HG03103 (cell line): Measurements from ENCODE around the gene GP5.

Experiments used
- ATAC-seq: cut with Tn5 transposase; IDR thresholded peaks from one replicate; pipeline ENCODE4 v1.9.1; 2021; ENCODE audit warnings: low read depth; ENCODE audit not compliant: unreplicated experiment

The GP5 gene, protein sequence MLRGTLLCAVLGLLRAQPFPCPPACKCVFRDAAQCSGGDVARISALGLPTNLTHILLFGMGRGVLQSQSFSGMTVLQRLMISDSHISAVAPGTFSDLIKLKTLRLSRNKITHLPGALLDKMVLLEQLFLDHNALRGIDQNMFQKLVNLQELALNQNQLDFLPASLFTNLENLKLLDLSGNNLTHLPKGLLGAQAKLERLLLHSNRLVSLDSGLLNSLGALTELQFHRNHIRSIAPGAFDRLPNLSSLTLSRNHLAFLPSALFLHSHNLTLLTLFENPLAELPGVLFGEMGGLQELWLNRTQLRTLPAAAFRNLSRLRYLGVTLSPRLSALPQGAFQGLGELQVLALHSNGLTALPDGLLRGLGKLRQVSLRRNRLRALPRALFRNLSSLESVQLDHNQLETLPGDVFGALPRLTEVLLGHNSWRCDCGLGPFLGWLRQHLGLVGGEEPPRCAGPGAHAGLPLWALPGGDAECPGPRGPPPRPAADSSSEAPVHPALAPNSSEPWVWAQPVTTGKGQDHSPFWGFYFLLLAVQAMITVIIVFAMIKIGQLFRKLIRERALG

DNA sequence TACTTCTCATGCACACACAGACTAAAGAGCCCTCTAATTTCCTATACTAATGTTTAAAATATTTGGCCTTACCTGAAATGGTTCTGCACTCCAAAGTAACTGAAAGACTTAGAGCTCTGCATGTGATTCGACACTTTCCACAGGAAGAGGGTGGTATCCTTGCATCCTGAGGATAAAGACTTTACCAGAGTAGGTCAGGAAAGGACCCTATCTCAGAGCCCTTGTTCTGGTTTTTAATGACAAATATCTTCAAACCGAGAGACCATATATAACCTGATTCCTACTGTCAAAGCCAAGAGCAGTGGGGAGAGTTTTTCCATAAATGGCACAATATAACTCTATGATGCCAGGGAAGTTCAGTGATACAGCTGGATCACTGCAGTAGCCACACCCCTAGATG, at the start of gene GP5:
Gene GP5 (minus strand): TSS at position 101 of the 400 bp plus-strand sequence. CDS start 984 bp downstream, outside the sequence.
- ATAC-seq, result no peak

- ATAC-seq, result no peak
These were observed 48.6 kb upstream of the GP5 start for GRCh38 chr3:194447657-194448056.

DNA sequence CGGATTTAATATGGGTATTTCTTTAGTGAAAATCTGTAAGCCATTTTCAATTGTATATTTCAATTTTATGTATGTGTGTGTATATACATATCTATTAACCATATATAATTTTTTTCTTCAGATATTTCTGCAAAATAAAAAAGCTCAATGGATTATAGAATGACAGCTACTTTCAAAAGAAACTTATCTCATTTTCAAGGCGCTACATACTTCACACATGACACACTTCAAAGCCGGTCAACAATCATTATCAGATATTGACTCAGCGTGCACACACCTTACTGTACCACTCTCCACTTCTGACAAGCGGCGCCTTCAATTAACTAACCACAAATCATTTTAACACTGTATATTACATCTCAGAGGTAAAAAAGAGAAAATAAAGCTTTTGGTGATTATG, 48.1 kb upstream of the GP5 start:
- no peak for ATAC-seq

- no peak for ATAC-seq
These were observed 47.7 kb upstream of the GP5 start for GRCh38 chr3:194446754-194447153.

- no peak for ATAC-seq
These were observed 47.1 kb upstream of the GP5 start for GRCh38 chr3:194446172-194446571.

- no peak for ATAC-seq
These were observed 44.8 kb upstream of the GP5 start for GRCh38 chr3:194443901-194444300.

DNA sequence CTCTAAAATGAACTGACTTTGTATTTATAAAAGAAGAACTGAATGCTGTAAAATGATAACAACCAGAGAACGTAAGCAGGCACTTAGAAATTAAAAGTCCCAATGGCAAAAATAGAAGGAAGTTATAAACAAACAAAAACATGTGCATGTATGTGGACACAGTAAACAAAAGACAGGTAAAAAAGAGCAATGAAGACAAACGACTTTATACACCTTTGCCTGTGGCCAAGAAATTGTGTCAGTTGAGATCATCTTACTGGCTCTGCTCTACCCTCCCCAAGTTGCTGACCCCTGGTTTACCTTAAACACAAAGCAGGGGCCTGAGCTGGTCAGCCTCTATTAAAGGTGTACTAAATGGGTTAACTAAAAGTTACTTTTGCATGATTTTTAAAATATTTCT, 41.7 kb upstream of the GP5 start:
- ATAC-seq, result no peak

GRCh38 chr3:194439881-194440550, 41.0 kb upstream of the GP5 start:
- no peak for ATAC-seq

DNA sequence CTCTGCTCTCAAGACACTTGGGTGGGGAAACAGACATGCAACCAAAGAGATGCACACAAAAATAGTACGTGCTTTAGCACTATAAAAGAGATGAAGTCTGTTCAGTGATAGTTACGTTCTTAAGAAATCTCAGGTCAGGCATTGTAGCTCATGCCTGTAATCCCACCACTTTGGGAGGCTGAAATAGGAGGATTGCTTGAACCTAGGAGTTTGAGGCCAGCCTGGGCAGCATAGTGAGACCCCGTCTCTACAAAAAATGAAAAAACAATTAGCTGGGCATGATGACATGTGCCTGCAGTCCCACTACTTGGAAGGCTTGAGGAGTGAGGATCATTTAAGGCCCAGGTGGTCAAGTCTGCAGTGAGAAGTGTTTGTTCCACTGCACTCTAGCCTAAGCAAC, 35.4 kb upstream of the GP5 start:
- ATAC-seq, result no peak

DNA sequence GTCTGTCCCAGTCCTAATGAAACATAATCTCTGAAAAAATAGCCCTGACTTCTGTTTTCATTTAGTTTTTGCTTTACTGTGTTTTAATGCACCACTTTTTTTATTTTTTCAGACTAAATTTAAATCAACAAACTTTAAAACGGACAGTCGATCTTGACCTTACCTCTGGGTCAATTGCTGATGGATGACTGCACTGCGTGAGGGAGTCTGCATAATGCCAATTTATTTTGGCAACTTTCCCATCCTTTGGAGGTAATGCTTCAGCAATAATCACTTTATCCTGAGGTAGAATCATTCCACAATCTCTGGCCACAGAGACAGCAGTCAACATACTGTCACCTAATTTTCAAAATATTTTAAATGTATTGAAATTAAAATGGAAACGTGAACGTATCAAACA, 32.5 kb upstream of the GP5 start:
- ATAC-seq, result no peak

GRCh38 chr3:194425399-194425798, 26.3 kb upstream of the GP5 start:
- ATAC-seq, result no peak

DNA sequence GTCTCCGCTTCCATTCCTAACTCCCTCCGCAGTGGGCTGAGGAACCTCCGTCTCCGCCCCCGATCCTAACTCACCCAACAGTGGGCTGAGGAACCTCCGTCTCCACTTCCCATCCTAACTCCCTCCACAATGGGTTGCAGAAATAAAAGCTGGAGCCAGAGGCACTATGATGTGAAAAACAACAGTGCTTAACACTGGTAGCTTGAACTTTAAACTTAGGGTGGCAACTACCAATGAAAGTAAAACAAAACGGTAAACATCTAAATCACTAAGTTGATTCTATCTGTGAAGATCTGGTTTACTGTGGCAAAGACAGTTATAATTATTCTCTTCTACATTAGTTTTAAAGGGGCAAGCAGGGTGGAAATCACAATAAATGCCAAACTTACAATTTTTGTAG, 25.9 kb upstream of the GP5 start:
- ATAC-seq, result no peak

GRCh38 chr3:194424373-194424772, 25.3 kb upstream of the GP5 start:
- no peak for ATAC-seq

GRCh38 chr3:194423317-194423716, 24.3 kb upstream of the GP5 start:
- ATAC-seq, result no peak

- ATAC-seq, result no peak
These were observed 23.1 kb upstream of the GP5 start for GRCh38 chr3:194422188-194422587.

- ATAC-seq, result no peak
These were observed 19.6 kb upstream of the GP5 start for GRCh38 chr3:194418671-194419070.

DNA sequence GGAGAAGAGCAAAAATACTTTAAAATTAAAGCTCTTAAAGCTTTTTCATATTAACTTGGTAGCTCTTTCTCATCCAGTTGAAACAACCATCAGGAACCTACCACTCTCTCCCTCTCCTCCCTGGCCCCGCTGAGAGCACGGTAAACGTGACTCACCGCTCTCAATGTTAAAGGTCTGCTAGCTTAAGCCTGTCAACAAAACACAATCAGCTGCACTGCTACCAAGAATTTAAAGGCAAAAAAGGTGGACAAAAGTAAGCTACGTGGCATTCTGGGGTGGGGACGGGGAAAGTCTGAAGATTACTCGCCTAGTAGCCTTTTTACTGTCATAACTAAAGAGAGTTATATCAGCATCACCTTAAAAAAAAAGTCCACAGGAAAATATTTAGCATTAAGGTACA, 8.4 kb upstream of the GP5 start:
- no peak for ATAC-seq

DNA sequence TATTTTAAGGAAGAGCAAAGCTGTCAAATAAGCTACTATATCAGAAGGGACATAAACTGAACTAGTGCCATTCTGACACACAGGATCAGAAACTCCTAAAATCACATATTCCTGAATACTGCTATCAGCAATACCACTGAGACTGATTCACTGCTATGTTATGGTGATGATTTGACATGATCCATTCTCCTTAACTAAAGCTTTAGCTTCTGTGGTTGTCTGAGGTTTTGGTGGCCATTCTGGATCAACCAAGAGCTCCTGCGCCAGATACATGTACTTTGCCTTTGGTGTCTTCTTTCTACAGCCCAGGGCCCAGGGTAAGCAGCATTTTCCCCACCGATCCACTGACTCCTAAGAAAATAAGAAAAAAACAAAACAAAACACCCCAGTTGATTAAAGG, 6.7 kb upstream of the GP5 start:
- no peak for ATAC-seq

- no peak for ATAC-seq
These were observed 5.5 kb upstream of the GP5 start for GRCh38 chr3:194404365-194405140.

GRCh38 chr3:194401868-194402329, 2.8 kb upstream of the GP5 start:
- ATAC-seq, result no peak

DNA sequence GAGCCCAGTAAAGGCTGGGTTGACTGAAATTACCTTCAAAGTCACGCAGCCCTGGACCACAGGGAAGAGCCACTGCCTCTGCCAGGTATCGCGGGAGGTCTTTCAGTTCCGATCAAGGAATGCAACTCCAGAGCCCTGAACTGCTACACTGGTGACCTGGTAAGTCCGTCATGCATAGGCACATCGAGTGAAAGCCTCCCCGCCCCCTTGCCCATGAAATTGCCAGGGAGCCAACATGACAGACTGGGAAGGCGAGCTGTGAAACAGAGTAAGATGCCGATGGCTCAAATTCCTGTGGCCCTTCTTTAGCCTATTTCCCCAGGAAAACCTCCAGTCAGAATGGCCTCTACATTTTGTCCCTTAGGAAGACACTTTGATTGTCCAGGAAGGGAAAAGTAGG, 2.3 kb upstream of the GP5 start:
- no peak for ATAC-seq
